Spleen (tissue), 11 donors: ENCODE data around the gene GPR6. TPM values are rescaled to one million over a fixed set of nuclear protein-coding genes. Genes with fewer than 3 reads are reported as not detected.

Experiments used
- DNase-seq: peaks from one replicate; pipeline ENCODE4 v3.0.0-alpha.2; 2020
- H3K27ac ChIP-seq, 8 donors: fragments of 200-600 bp; sonication (generic) in 7 of 8; 1 replicate in 4 of 8; 2 replicates in 4 of 8; pipeline versions ENCODE4 v1.5.0 to v1.8.0; 2016 to 2021; ENCODE audit warnings: inconsistent platforms in 4 of 8, mild to moderate bottlenecking in 4 of 8, moderate library complexity in 1 of 8
- H3K27me3 ChIP-seq, 7 donors: fragments of 200-600 bp; sonication (generic) in 6 of 7; replicated peaks in 1 of 7; 1 replicate in 4 of 7; 2 replicates in 3 of 7; pipeline versions ENCODE4 v1.5.0 to v1.8.0; 2016 to 2021; ENCODE audit warnings: inconsistent platforms in 3 of 7, mild to moderate bottlenecking in 1 of 7
- H3K36me3 ChIP-seq, 6 donors: fragments of 200-600 bp; sonication (generic) in 5 of 6; 1 replicate in 4 of 6; 2 replicates in 2 of 6; pipeline versions ENCODE4 v1.5.0 to v1.8.0; 2016 to 2021; ENCODE audit warnings: inconsistent platforms in 2 of 6
- H3K4me1 ChIP-seq, 6 donors: fragments of 200-600 bp; sonication (generic) in 5 of 6; 1 replicate in 3 of 6; 2 replicates in 3 of 6; pipeline versions ENCODE4 v1.5.0 to v1.8.0; 2016 to 2021; ENCODE audit warnings: inconsistent platforms in 3 of 6
- H3K4me3 ChIP-seq, 8 donors: fragments of 200-600 bp; sonication (generic) in 7 of 8; 1 replicate in 4 of 8; 2 replicates in 4 of 8; pipeline versions ENCODE4 v1.5.0 to v1.8.0; 2016 to 2021; ENCODE audit warnings: inconsistent platforms in 4 of 8, mild to moderate bottlenecking in 4 of 8, moderate library complexity in 2 of 8
- H3K9me3 ChIP-seq, 8 donors: fragments of 200-600 bp; sonication (generic) in 7 of 8; 1 replicate in 4 of 8; 2 replicates in 4 of 8; pipeline versions ENCODE4 v1.5.0 to v1.8.0; 2016 to 2021; ENCODE audit warnings: inconsistent platforms in 4 of 8
- CTCF ChIP-seq, 11 experiments: fragments of 200-600 bp in 7 of 11; fragments of 450-650 bp in 4 of 11; sonication (generic) in 4 of 11; IDR thresholded peaks in 8 of 11; conservative IDR thresholded peaks in 3 of 11; 1 replicate in 7 of 11; 2 replicates in 4 of 11; pipeline versions ENCODE4 v1.4.0 to v1.8.0; 2016 to 2021; ENCODE audit warnings: antibody characterized with exemption in 11 of 11, inconsistent platforms in 4 of 11, mild to moderate bottlenecking in 1 of 11
- POLR2A ChIP-seq, 3 donors: fragments of 450-650 bp; IDR thresholded peaks; one replicate each; pipeline ENCODE4 v1.5.1; 2017; ENCODE audit warnings: antibody characterized with exemption in 3 of 3, mild to moderate bottlenecking in 1 of 3
- POLR2AphosphoS5 ChIP-seq, 3 donors: sonication (generic); formaldehyde crosslinking; IDR thresholded peaks; one replicate each; pipeline ENCODE4 v1.5.1; 2017; ENCODE audit warnings: antibody characterized with exemption in 3 of 3
- WGBS, 5 donors: extraction: QIAGEN DNeasy Blood & Tissue Kit in 3 of 5; methylation state at CpG; one replicate each; pipeline versions ENCODE4 v1.1.5 to v1.1.7; 2013 to 2018; 5-methylcytosine and 5-hydroxymethylcytosine counted together
- intact Hi-C: fragments of 100-400 bp; cut with DNase I; formaldehyde crosslinking; loops from one replicate; pipeline ENCODE4 v1.15.0; 2023; ENCODE audit warnings: low total_unique reads
- polyA plus RNA-seq, 3 donors: library from polyadenylated mRNA; stranded (reverse); fragments of 200-250 nt; gene quantifications; one replicate each; pipeline ENCODE4 v1.2.1, GENCODE V29; 2013
- total RNA-seq, 7 donors: library from RNA; depleted of rRNA in 3 of 7; stranded (reverse); fragments of >200 nt in 3 of 7; fragmentation: NEBNext Ultra II Directional in 4 of 7; extraction: Animal tissue kit (Norgen Biotek cat#: 25700) in 4 of 7; gene quantifications; one replicate each; pipeline versions ENCODE4 v1.1.0 to v1.2.1, GENCODE V29; 2016 to 2021
- donor health status: healthy with polysubstance abuse.
- donor health status: DM: no; HTN: no; CAD: no; lungs with moderate emphysema.
- donor health status: DM: no; HTN: no; CAD: no.
- donor health status: Bipolar disorder and iron deficiency.
- donor health status: healthy.
- donor health status: DM: no; HTN: no; CAD: no.
- donor health status: DM: yes; HTN: yes; CAD: no.

GPR6 gene
- total and polyA plus RNA-seq, 10 donors: not detected

- Histone ChIP-seq H3K27ac (no peak overlapping the region), H3K27me3 (no peaks in the 10 kb centered on the region), H3K4me3 (no peak overlapping the region), H3K36me3 (no peaks in the 10 kb centered on the region), H3K9me3 (peaks cover 0 to 20% (median 6%) of the 10 kb centered on the region in 8 donors), H3K4me1 (no peaks in the 10 kb centered on the region)
- WGBS, 5 donors: 69 to 100% (median 96%) methylated on average over 1 of the region's 1 CpG
- TF ChIP-seq CTCF (IDR thresholded peaks at IDR 0.05 in 8 of 11, conservative IDR thresholded peaks at IDR 0.05 in 3 of 11) (no peak), POLR2A (IDR thresholded peaks at IDR 0.05) (no peak), POLR2AphosphoS5 (IDR thresholded peaks at IDR 0.05) (no peak)
- intact Hi-C loops: no loop called here
- no peak for DNase-seq
Observed at GRCh38 chr6:109958626-109959025, 19.5 kb upstream of the GPR6 start.

- 29 to 48% (median 41%) methylated on average over 5 of the region's 5 CpGs for WGBS, 5 donors
- H3K27ac ChIP-seq: no peak overlapping the region
- no peaks in the 10 kb centered on the region for H3K4me1 ChIP-seq
- no peaks in the 10 kb centered on the region for H3K27me3 ChIP-seq
- H3K4me3 ChIP-seq: no peak overlapping the region
- peaks cover 0 to 16% (median 3%) of the 10 kb centered on the region in 8 donors for H3K9me3 ChIP-seq
- no peak for TF ChIP-seq POLR2AphosphoS5 (IDR thresholded peaks at IDR 0.05)
- no peak for TF ChIP-seq POLR2A (IDR thresholded peaks at IDR 0.05)
- TF ChIP-seq CTCF (IDR thresholded peaks at IDR 0.05 in 8 of 11, conservative IDR thresholded peaks at IDR 0.05 in 3 of 11): no peak
- DNase-seq: no peak
- no peaks in the 10 kb centered on the region for H3K36me3 ChIP-seq
- intact Hi-C loops: no loop called here
Observed at GRCh38 chr6:109961611-109962041, 16.5 kb upstream of the GPR6 start.

- no peaks in the 10 kb centered on the region for H3K36me3 ChIP-seq
- intact Hi-C loops: no loop called here
- no peaks in the 10 kb centered on the region for H3K27me3 ChIP-seq
- H3K27ac ChIP-seq: no peak overlapping the region
- TF ChIP-seq CTCF (IDR thresholded peaks at IDR 0.05 in 8 of 11, conservative IDR thresholded peaks at IDR 0.05 in 3 of 11) (no peak), POLR2A (IDR thresholded peaks at IDR 0.05) (no peak), POLR2AphosphoS5 (IDR thresholded peaks at IDR 0.05) (no peak)
- H3K9me3 ChIP-seq: peaks cover 0 to 16% (median 3%) of the 10 kb centered on the region in 8 donors
- no peak overlapping the region for H3K4me3 ChIP-seq
- no peaks in the 10 kb centered on the region for H3K4me1 ChIP-seq
- DNase-seq: no peak
- WGBS, 5 donors: 83 to 99% (median 93%) methylated on average over 5 of the region's 5 CpGs
Observed at GRCh38 chr6:109962271-109962670, 15.8 kb upstream of the GPR6 start.

- H3K27me3 ChIP-seq: no peaks in the 10 kb centered on the region
- no peak for DNase-seq
- H3K4me3 ChIP-seq: no peak overlapping the region
- TF ChIP-seq POLR2AphosphoS5 (IDR thresholded peaks at IDR 0.05) (no peak), POLR2A (IDR thresholded peaks at IDR 0.05) (no peak), CTCF (IDR thresholded peaks at IDR 0.05 in 8 of 11, conservative IDR thresholded peaks at IDR 0.05 in 3 of 11) (no peak)
- peaks cover 0 to 16% (median 3%) of the 10 kb centered on the region in 8 donors for H3K9me3 ChIP-seq
- WGBS, 5 donors: 88 to 98% (median 90%) methylated on average over 2 of the region's 2 CpGs
- H3K4me1 ChIP-seq: no peaks in the 10 kb centered on the region
- H3K36me3 ChIP-seq: no peaks in the 10 kb centered on the region
- intact Hi-C loops: no loop called here
- no peak overlapping the region for H3K27ac ChIP-seq
Observed at GRCh38 chr6:109963598-109964170, 14.4 kb upstream of the GPR6 start.
